HCT116 (cell line): Measurements from ENCODE around the gene ASIC5. TPM values are rescaled to one million over a fixed set of nuclear protein-coding genes. Genes with fewer than 3 reads are reported as not detected.

Experiments
- ATAC-seq: fragments of 200-7000 bp; cut with Tn5 transposase; 2 replicates; pipeline ENCODE4 v1.9.1; 2020; ENCODE audit warnings: mild to moderate bottlenecking, moderate library complexity
- BruUV-seq: library from RNA; stranded (reverse); fragments of 400-500 nt; replicated peaks from 2 replicates; lab custom pipeline; 2021; lab: Mats Ljungman, UMichigan
- CTCF ChIA-PET: fragments of 300-600 bp; sonication (Branson Sonifier 250); formaldehyde crosslinking; loops from one replicate; lab custom pipeline; 2021; ENCODE audit warnings: antibody characterized with exemption; lab: Charles Lee
- POLR2A ChIA-PET: fragments of 300-600, 350-600 bp; sonication (Branson Sonifier 250); formaldehyde crosslinking; loops from one replicate; lab custom pipeline; 2021; ENCODE audit warnings: antibody characterized with exemption; lab: Charles Lee
- RAD21 ChIA-PET, 2 experiments: fragments of 300-600 bp; sonication (Branson Sonifier 250); formaldehyde crosslinking; loops; one replicate each; lab custom pipeline; 2023; ENCODE audit warnings: low total read pairs in 2 of 2; ENCODE audit not compliant: uncharacterized antibody in 2 of 2, unreplicated experiment in 2 of 2, low non-redundant PET in 1 of 2; lab: Charles Lee
- DNase-seq: peaks from one replicate; pipeline ENCODE4 v3.0.0-alpha.2; 2010; ENCODE audit warnings: low read depth, low spot score
- H2AFZ ChIP-seq: fragments of 200-600 bp; shearing (Covaris generic), sonication (generic); 2 replicates; pipeline ENCODE4 v1.6.1; 2017; ENCODE audit warnings: low read depth, mixed run types, mixed read lengths, antibody characterized with exemption, low read length; ENCODE audit not compliant: poor library complexity, severe bottlenecking
- H3K27ac ChIP-seq: 2 replicates; pipeline ENCODE4 v1.5.1; 2012; ENCODE audit warnings: low read depth, low read length
- H3K27me3 ChIP-seq: fragments of 200-600 bp; sonication (generic); 2 replicates; pipeline ENCODE4 v1.6.1; 2016; ENCODE audit warnings: mixed run types, low read length, mixed read lengths; ENCODE audit not compliant: insufficient read depth
- H3K36me3 ChIP-seq, 2 experiments: fragments of 200-500 bp in 1 of 2; fragments of 200-600 bp in 1 of 2; sonication (Bioruptor generic) in 1 of 2; sonication (generic) in 1 of 2; 2 replicates each; pipeline versions ENCODE4 v1.5.1 to v1.6.1; 2014 to 2016; ENCODE audit warnings: low read length in 2 of 2, inconsistent platforms in 1 of 2, mixed read lengths in 1 of 2, mixed run types in 1 of 2; ENCODE audit not compliant: insufficient read depth in 2 of 2, control insufficient read depth in 1 of 2
- H3K4me1 ChIP-seq, 2 experiments: fragments of 200-600 bp in 1 of 2; sonication (generic) in 1 of 2; 2 replicates each; pipeline versions ENCODE4 v1.5.1 to v1.6.1; 2012 to 2017; ENCODE audit warnings: low read length in 2 of 2, inconsistent platforms in 1 of 2, mild to moderate bottlenecking in 1 of 2, mixed read lengths in 1 of 2, mixed run types in 1 of 2, moderate library complexity in 1 of 2; ENCODE audit not compliant: insufficient read depth in 2 of 2, control insufficient read depth in 1 of 2
- H3K4me2 ChIP-seq: fragments of 200-600 bp; sonication (generic); 2 replicates; pipeline ENCODE4 v1.6.1; 2017; ENCODE audit warnings: mixed run types, low read length, mixed read lengths
- H3K4me3 ChIP-seq, 2 experiments: fragments of 200-600 bp in 1 of 2; sonication (generic) in 1 of 2; replicated peaks in 1 of 2; 2 replicates each; pipeline ENCODE4 v1.5.1; 2011 to 2016; ENCODE audit warnings: low read length in 2 of 2, control low read depth in 1 of 2, low read depth in 1 of 2, mild to moderate bottlenecking in 1 of 2, mixed read lengths in 1 of 2, mixed run types in 1 of 2
- H3K79me2 ChIP-seq: fragments of 200-600 bp; sonication (generic); 2 replicates; pipeline ENCODE4 v1.6.1; 2017; ENCODE audit warnings: mild to moderate bottlenecking, mixed run types, low read length, moderate library complexity, mixed read lengths; ENCODE audit not compliant: insufficient read depth
- H3K9ac ChIP-seq: fragments of 200-600 bp; sonication (generic); 2 replicates; pipeline ENCODE4 v1.6.1; 2016; ENCODE audit warnings: low read length, mixed read lengths
- H3K9me2 ChIP-seq: fragments of 200-600 bp; sonication (generic), shearing (Covaris generic); 2 replicates; pipeline ENCODE4 v1.6.1; 2017; ENCODE audit warnings: mixed run types, mild to moderate bottlenecking, moderate library complexity; ENCODE audit not compliant: insufficient read depth
- H3K9me3 ChIP-seq, 2 experiments: fragments of 200-500 bp in 1 of 2; fragments of 200-600 bp in 1 of 2; sonication (Bioruptor generic) in 1 of 2; sonication (generic) in 1 of 2; 2 replicates each; pipeline ENCODE4 v1.6.1; 2014 to 2017; ENCODE audit warnings: low read length in 2 of 2, mixed read lengths in 2 of 2, inconsistent platforms in 1 of 2, low read depth in 1 of 2, mild to moderate bottlenecking in 1 of 2, mixed run types in 1 of 2, moderate library complexity in 1 of 2; ENCODE audit not compliant: control insufficient read depth in 1 of 2, insufficient read depth in 1 of 2
- H4K20me1 ChIP-seq: fragments of 200-600 bp; sonication (generic), shearing (Covaris generic); 2 replicates; pipeline ENCODE4 v1.6.1; 2017; ENCODE audit warnings: mixed run types, mild to moderate bottlenecking, moderate library complexity; ENCODE audit not compliant: insufficient read depth
- ATF3 ChIP-seq: IDR thresholded peaks from 2 replicates; pipeline ENCODE4 v1.6.1; 2012
- CBX3 ChIP-seq: IDR thresholded peaks from 2 replicates; pipeline ENCODE4 v1.6.1; 2012; ENCODE audit warnings: low read depth
- CTCF ChIP-seq, 3 experiments: fragments of 200-600 bp in 1 of 3; sonication (generic) in 1 of 3; IDR thresholded peaks in 2 of 3; conservative IDR thresholded peaks in 1 of 3; 2 replicates each; pipeline ENCODE4 v1.5.1; 2012 to 2017; ENCODE audit warnings: low read depth in 2 of 3, low read length in 2 of 3, antibody characterized with exemption in 1 of 3, borderline replicate concordance in 1 of 3, control low read depth in 1 of 3, mild to moderate bottlenecking in 1 of 3, mixed read lengths in 1 of 3, mixed run types in 1 of 3, moderate library complexity in 1 of 3; ENCODE audit not compliant: insufficient read depth in 1 of 3
- EGR1 ChIP-seq: IDR thresholded peaks from 2 replicates; pipeline ENCODE4 v1.6.1; 2012; ENCODE audit warnings: low read depth
- EZH2 ChIP-seq: fragments of 200-600 bp; sonication (generic); IDR thresholded peaks from 2 replicates; pipeline ENCODE4 v1.6.1; 2017; ENCODE audit warnings: antibody characterized with exemption, mixed run types
- FOSL1 ChIP-seq: IDR thresholded peaks from 2 replicates; pipeline ENCODE4 v1.6.1; 2012; ENCODE audit warnings: low read depth
- JUND ChIP-seq: IDR thresholded peaks from 2 replicates; pipeline ENCODE4 v1.6.1; 2012
- POLR2AphosphoS5 ChIP-seq: IDR thresholded peaks from 2 replicates; pipeline ENCODE4 v1.6.1; 2011; ENCODE audit warnings: mild to moderate bottlenecking, low read depth, low read length, moderate library complexity
- RAD21 ChIP-seq: IDR thresholded peaks from 2 replicates; pipeline ENCODE4 v1.6.1; 2012; ENCODE audit warnings: low read depth, mild to moderate bottlenecking
- SIN3A ChIP-seq: IDR thresholded peaks from 2 replicates; pipeline ENCODE4 v1.6.1; 2012; ENCODE audit warnings: low read depth
- SP1 ChIP-seq: IDR thresholded peaks from 2 replicates; pipeline ENCODE4 v1.6.1; 2012; ENCODE audit warnings: low read depth
- TCF7L2 ChIP-seq: IDR thresholded peaks from 2 replicates; pipeline ENCODE4 v1.7.0; 2011; ENCODE audit warnings: borderline replicate concordance, inconsistent platforms; ENCODE audit not compliant: insufficient read depth, insufficient read length; ENCODE audit errors: extremely low read depth
- YY1 ChIP-seq: IDR thresholded peaks from 2 replicates; pipeline ENCODE4 v1.6.1; 2011; ENCODE audit warnings: low read length, low read depth, moderate library complexity, mild to moderate bottlenecking; ENCODE audit not compliant: insufficient replicate concordance; ENCODE audit errors: extremely low read depth
- ZBTB33 ChIP-seq: IDR thresholded peaks from 2 replicates; pipeline ENCODE4 v1.6.1; 2011; ENCODE audit warnings: mild to moderate bottlenecking, low read length, moderate library complexity; ENCODE audit not compliant: insufficient replicate concordance; ENCODE audit errors: extremely low read depth
- intact Hi-C: fragments of 100-400 bp; cut with micrococcal nuclease; formaldehyde crosslinking; loops from 2 replicates; pipeline ENCODE4 v1.10.0; 2022
- total RNA-seq: library from RNA; stranded (reverse); gene quantifications from one replicate; pipeline ENCODE4 v1.2.1, GENCODE V29; 2021; ENCODE audit not compliant: unreplicated experiment

The ASIC5 gene
- total RNA-seq, 1 experiment from 2014 or later = not detected

- ChIA-PET RAD21 (no interaction called here), POLR2A (no interaction called here), CTCF (no interaction called here)
- no peak for ATAC-seq
- BruUV-seq = no TSS peak
- H3K4me3 ChIP-seq = no peak overlapping the region
- H3K27me3 ChIP-seq = no peaks in the 10 kb centered on the region
- H3K79me2 ChIP-seq = no peaks in the 10 kb centered on the region
- H3K27ac ChIP-seq = no peak overlapping the region
- H3K36me3 ChIP-seq = no peaks in the 10 kb centered on the region
- H3K4me1 ChIP-seq = no peaks in the 10 kb centered on the region
- no peak overlapping the region for H3K9ac ChIP-seq
- no peaks in the 10 kb centered on the region for H4K20me1 ChIP-seq
- no peak for DNase-seq
- H2AFZ ChIP-seq = no peak overlapping the region
- H3K9me3 ChIP-seq = no peaks in the 10 kb centered on the region
- H3K9me2 ChIP-seq = no peaks in the 10 kb centered on the region
- intact Hi-C loops = loop anchor here (5.0 kb wide), 1 partner anchor 982 kb away; no protein-coding TSS in a partner anchor
- TF ChIP-seq EZH2 (no peak), FOSL1 (no peak), JUND (no peak), EGR1 (no peak), TCF7L2 (no peak), SP1 (no peak), ZBTB33 (no peak), ATF3 (no peak), CBX3 (no peak), YY1 (no peak), SIN3A (no peak), RAD21 (no peak), POLR2AphosphoS5 (no peak), CTCF (IDR thresholded peaks at IDR 0.05 in 2 of 3, conservative IDR thresholded peaks at IDR 0.05 in 1 of 3; ENCODE audit: borderline replicate concordance in 1 of 3, insufficient read depth in 1 of 3, low read depth in 2 of 3, low read length in 2 of 3) (no peak)
- no peak overlapping the region for H3K4me2 ChIP-seq
Observed at GRCh38 chr4:155789391-155789790, 76.7 kb downstream of the ASIC5 start.
